Kidney (tissue), 14 donors: ENCODE results near the gene GABRA6. TPM values are rescaled to one million over a fixed set of nuclear protein-coding genes. Genes with fewer than 3 reads are reported as not detected.

Source experiments
- DNase-seq, 5 donors: peaks; one replicate each; pipeline ENCODE4 v3.0.0-alpha.2; 2013 to 2020
- FAIRE-seq: peaks from 2 replicates; lab custom pipeline; 2012; peaks lifted over from hg19 to GRCh38; lab: Jason Lieb, UNC
- H3K27ac ChIP-seq, 2 donors: one replicate each; pipeline ENCODE4 v1.7.0; 2013; ENCODE audit warnings: low read depth in 2 of 2, low read length in 2 of 2, inconsistent platforms in 1 of 2
- H3K27me3 ChIP-seq: one replicate; pipeline ENCODE4 v1.7.1; 2013; ENCODE audit warnings: low read length, inconsistent platforms; ENCODE audit not compliant: control insufficient read depth, insufficient read depth
- H3K36me3 ChIP-seq, 3 donors: one replicate each; pipeline versions ENCODE4 v1.7.0 to v1.7.1; 2013; ENCODE audit warnings: low read length in 3 of 3, control low read depth in 1 of 3, inconsistent platforms in 1 of 3; ENCODE audit not compliant: insufficient read depth in 3 of 3, control insufficient read depth in 2 of 3
- H3K4me1 ChIP-seq, 3 donors: one replicate each; pipeline versions ENCODE4 v1.7.0 to v1.7.1; 2013; ENCODE audit warnings: low read length in 3 of 3, inconsistent platforms in 1 of 3, low read depth in 1 of 3; ENCODE audit not compliant: control insufficient read depth in 2 of 3, insufficient read depth in 2 of 3
- H3K4me3 ChIP-seq, 3 donors: one replicate each; pipeline versions ENCODE4 v1.7.0 to v1.8.1; 2013; ENCODE audit warnings: low read length in 3 of 3, control low read depth in 1 of 3, inconsistent platforms in 1 of 3
- H3K9ac ChIP-seq, 3 donors: one replicate each; pipeline versions ENCODE4 v1.7.0 to v1.7.1; 2013; ENCODE audit warnings: low read length in 3 of 3, control low read depth in 1 of 3, inconsistent platforms in 1 of 3
- H3K9me3 ChIP-seq, 3 donors: one replicate each; pipeline versions ENCODE4 v1.7.0 to v1.7.1; 2013; ENCODE audit warnings: low read length in 3 of 3, control low read depth in 1 of 3, inconsistent platforms in 1 of 3; ENCODE audit not compliant: control insufficient read depth in 2 of 3, insufficient read depth in 1 of 3
- intact Hi-C: fragments of 100-400 bp; cut with DNase I; formaldehyde crosslinking; loops from one replicate; pipeline ENCODE4 v1.11.1; 2022
- polyA plus RNA-seq: library from polyadenylated mRNA; stranded (reverse); fragments of 350-450 nt; fragmentation: Illumina TruSeq; extraction: RNeasy Lipid Tissue Mini Kit (QIAGEN cat#74804); gene quantifications from one replicate; pipeline ENCODE4 v1.2.3, GENCODE V29; 2014; ENCODE audit warnings: low read depth, low replicate concordance; ENCODE audit not compliant: insufficient read depth
- total RNA-seq: library from RNA; stranded (reverse); fragmentation: NEBNext Ultra II Directional; extraction: Animal tissue kit (Norgen Biotek cat#: 25700); gene quantifications from one replicate; pipeline ENCODE4 v1.2.1, GENCODE V29; 2021
- TF ChIP-seq, protein P1 (sequence below): IDR thresholded peaks from 3 replicates; pipeline ENCODE4 v1.5.1; 2012; ENCODE audit warnings: mild to moderate bottlenecking, moderate library complexity, borderline replicate concordance; ENCODE audit not compliant: insufficient read depth; ENCODE audit errors: extremely low read depth
- donor health status: control.
- donor health status: control.
- donor health status: control.
- donor health status: control.
- donor health status: control.
- donor health status: DM: yes; HTN: yes; CAD: no.
- donor health status: Normal renal cell carcinoma (clear cell type).

Gene GABRA6
- total and polyA plus RNA-seq, 2 donors from 2014 or later, result not detected

DNA sequence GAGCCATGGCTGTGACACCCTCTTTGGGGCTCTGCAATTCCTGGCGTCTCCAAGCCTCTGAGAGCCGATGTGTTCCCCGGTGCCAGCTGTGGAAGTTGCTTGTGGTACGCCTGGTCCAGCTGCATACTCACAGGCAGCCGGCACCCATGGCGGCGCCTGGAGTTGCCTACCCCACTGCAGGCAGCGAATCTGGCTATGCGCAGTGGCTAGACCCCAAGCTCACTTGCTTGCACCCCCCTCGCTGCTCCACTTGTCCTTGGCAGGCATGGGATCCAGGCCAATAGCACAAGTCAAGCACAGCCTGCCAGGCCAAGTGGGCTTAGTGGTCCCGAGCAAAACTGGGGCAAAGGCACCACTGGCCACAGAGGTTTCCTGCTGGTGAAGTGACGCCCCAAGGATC is 24.7 kb upstream of the GABRA6 start:
- Histone ChIP-seq H3K27ac (no peak overlapping the region), H3K4me1 (no peaks in the 10 kb centered on the region), H3K9ac (no peak overlapping the region), H3K9me3 (no peaks in the 10 kb centered on the region), H3K27me3 (no peaks in the 10 kb centered on the region), H3K4me3 (no peak overlapping the region), H3K36me3 (no peaks in the 10 kb centered on the region)
- FAIRE-seq (no peak), DNase-seq (peak in 1 of 5 donors; percentile 51)
- intact Hi-C loops, result no loop called here
- TF ChIP-seq, protein P1, sequence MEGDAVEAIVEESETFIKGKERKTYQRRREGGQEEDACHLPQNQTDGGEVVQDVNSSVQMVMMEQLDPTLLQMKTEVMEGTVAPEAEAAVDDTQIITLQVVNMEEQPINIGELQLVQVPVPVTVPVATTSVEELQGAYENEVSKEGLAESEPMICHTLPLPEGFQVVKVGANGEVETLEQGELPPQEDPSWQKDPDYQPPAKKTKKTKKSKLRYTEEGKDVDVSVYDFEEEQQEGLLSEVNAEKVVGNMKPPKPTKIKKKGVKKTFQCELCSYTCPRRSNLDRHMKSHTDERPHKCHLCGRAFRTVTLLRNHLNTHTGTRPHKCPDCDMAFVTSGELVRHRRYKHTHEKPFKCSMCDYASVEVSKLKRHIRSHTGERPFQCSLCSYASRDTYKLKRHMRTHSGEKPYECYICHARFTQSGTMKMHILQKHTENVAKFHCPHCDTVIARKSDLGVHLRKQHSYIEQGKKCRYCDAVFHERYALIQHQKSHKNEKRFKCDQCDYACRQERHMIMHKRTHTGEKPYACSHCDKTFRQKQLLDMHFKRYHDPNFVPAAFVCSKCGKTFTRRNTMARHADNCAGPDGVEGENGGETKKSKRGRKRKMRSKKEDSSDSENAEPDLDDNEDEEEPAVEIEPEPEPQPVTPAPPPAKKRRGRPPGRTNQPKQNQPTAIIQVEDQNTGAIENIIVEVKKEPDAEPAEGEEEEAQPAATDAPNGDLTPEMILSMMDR, result no peak

DNA sequence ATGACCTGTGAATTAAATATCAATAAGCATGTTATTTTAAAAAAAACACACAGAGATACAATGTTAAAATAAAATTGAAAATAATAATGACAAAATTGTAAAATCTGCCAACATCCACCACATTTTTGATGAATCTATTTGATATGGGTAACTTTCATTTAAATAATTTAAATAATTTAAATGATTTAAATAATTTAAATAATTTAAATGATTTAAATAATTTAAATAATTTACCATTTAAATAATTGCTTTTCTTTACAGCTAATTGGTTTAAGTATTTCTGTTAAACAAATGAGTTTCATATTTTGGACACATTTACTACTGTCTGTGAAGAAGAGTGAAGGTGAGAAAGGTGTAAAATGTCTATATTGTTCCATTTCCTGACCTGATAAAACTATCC is 22.1 kb upstream of the GABRA6 start:
- FAIRE-seq (peak; percentile 97), DNase-seq (no peak)
- intact Hi-C loops, result no loop called here
- Histone ChIP-seq H3K36me3 (no peaks in the 10 kb centered on the region), H3K9ac (no peak overlapping the region), H3K4me3 (no peak overlapping the region), H3K9me3 (no peaks in the 10 kb centered on the region), H3K4me1 (no peaks in the 10 kb centered on the region), H3K27me3 (no peaks in the 10 kb centered on the region), H3K27ac (no peak overlapping the region)
- TF ChIP-seq, protein P1, result no peak

DNA sequence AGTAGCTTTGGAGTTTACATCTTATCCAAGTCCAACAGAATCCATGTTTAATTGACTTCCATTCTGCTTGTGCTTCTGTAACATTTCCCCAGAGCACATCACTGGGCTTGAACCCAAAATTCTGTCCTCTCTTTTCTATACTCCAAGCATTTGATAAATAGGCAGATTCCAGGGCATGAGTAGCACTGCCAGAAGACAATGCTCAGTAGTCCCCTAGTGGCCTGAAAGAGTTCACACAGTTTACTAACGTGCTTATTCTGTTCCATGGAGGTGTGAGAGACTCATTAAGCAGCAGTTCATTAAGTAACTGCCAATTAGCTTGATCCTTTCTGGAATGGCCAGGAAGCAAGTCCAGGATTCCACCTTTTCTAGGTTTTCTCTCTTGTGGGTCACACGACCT is 9.4 kb upstream of the GABRA6 start:
- Histone ChIP-seq H3K9ac (no peak overlapping the region), H3K36me3 (no peaks in the 10 kb centered on the region), H3K9me3 (no peaks in the 10 kb centered on the region), H3K4me3 (no peak overlapping the region), H3K27me3 (no peaks in the 10 kb centered on the region), H3K27ac (no peak overlapping the region), H3K4me1 (no peaks in the 10 kb centered on the region)
- DNase-seq (peak in 2 of 5 donors; percentile 6 to 15), FAIRE-seq (no peak)
- TF ChIP-seq, protein P1, result peak; percentile 21
- intact Hi-C loops, result no loop called here

DNA sequence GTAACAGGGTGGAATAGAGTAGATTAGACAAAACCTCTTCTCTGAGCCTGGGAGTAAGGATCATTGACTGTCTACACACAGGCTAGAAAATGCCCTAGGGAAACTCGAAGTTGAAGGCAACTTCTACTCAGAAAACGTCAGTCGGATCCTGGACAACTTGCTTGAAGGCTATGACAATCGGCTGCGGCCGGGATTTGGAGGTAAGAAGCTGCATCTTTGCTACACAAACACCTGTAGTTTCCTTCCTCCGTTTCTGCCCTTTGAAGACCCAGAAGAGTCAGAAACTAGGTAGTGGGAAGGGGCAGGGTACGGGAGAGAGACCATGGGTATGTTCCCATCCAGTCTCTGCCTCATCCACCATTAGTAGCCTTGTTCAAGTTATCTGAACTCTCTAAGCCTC is 628 bp downstream of the GABRA6 start:
- Histone ChIP-seq H3K4me3 (no peak overlapping the region), H3K4me1 (no peaks in the 10 kb centered on the region), H3K9me3 (no peaks in the 10 kb centered on the region), H3K27me3 (no peaks in the 10 kb centered on the region), H3K9ac (no peak overlapping the region), H3K27ac (no peak overlapping the region), H3K36me3 (no peaks in the 10 kb centered on the region)
- FAIRE-seq (no peak), DNase-seq (no peak)
- TF ChIP-seq, protein P1, result no peak
- intact Hi-C loops, result no loop called here
